ENCODE results near the gene POMGNT1.
"Not testable (repeated sequence)": the region's sequence is repeated elsewhere in the genome, so short reads cannot be mapped to it uniquely, and the experiment has no call there.

POMGNT1 gene

DNA sequence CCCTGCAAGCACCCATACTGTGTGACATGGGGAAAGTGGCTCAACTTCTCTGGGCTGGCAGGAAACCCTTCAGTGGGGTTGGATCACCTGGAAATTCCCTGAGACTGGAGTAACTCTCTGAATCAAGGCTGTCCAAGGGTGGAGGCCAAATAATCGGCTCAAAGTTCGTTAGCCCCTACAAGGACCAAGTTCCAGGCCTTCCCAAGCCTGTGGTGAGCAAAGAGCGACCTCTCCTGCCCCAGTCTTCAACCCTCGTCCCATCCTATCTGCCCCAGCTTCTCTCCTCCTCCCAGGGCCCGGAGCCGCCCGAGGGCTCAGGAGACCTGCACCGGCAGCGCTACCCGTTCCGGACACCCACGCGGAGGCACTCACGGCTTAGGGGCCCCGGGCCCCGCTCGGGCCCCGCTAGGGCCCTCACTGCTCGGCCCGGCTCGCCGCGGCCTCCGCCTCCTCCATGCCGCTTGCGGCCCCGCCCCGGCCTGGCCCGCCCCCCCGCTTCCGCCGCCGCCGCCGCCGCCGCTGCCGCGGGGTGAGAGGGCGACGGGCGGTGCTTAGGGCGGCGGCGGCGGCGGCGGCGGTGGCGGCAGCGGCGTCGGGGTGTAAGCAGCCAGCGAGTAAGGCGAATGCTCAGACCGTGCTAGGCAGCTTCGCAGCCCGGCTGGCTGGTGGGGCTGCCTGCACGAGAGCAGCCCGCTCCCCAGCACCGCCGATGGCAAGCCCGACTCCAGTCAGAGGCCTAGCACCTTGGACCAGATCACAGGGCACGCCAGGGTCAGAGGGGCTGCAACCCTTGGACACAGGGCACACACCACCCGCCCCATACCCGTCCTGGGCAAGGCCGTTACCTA, at the start of gene POMGNT1:
POMGNT1 (minus strand) TSS at position 471 of the 848 bp plus-strand sequence. CDS start 613 bp downstream, outside the sequence.
- DNase-seq = peak; percentile 52

DNA sequence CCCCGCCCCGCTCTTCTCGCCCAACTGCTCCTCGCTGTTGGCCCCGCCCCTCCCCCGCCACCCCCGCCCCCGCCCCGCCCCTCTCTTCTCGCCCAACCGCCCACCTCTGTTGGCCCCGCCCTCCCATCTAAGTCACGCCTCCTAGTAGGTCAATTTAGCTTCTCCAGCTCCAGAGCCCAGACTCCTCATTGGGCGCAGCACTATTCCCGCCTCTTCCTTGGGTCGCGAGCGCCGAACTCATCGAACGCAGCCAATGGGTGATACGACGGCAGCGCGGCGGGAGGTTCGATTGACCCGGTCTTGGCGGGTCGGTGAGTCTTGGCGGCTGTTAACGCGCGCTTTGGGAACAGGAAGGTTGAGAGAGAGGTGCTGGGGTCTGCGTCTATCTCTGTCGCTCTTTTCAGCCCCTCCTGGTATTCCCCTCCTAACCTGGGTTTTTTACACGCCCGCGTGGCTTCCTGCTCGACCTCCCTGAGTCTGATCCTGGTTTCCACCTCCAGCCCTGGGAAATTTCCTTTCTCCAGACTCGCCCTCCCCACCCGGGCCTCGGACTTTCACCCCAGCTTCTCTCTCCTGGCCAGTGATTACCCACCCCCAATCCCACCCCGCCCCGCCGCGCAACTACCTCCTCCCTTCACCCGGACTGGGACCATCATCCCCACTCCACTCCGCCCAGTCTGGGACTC, 49.3 kb upstream of the POMGNT1 start, which contains the start of gene RAD54L:
RAD54L (plus strand) TSS at position 328 of the 686 bp plus-strand sequence. CDS start 643 bp downstream, outside the sequence.
- DNase-seq = peak; percentile 100

DNA sequence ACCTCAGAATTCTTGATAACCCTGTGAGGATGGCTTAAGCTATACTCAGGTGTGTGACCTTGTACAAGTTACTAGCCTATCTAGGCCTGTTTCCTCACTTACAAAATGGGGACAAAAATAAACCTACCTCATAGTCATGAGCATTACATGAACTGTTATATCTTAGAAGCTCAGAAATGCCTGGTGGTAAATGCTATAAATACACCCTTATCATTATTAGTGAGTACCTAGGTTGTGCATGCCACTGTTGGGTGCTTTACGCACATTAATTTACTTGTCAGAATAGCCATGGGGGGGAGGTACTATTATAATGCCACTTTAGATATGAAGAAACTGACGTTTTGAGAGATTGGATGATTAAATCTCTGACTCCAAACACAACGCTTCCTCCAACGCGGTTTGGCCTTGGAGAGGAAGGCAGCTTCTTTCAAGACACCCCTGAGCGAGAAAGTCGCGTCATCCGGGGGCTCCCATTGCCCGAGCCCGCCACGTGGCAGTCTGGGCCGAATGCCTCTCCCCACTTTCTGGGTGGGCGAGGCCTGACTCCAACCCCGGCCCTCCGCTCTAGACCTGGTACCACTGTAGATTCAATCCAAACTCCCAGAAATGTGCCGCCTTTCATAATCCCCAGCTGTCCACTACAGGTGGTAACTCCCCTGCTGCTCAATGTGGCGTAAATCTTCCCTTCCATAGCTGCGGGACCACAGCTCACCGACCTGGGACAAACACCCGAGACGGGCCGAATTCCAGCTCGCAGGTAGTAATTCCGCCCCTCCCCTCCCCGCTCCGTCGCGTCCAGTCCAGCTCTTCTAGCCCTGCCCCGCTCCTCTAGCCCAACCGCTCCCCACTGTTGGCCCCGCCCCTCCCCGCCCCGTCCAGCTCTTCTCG, 48.6 kb upstream of the POMGNT1 start:
- peak; percentile 63 for DNase-seq

DNA sequence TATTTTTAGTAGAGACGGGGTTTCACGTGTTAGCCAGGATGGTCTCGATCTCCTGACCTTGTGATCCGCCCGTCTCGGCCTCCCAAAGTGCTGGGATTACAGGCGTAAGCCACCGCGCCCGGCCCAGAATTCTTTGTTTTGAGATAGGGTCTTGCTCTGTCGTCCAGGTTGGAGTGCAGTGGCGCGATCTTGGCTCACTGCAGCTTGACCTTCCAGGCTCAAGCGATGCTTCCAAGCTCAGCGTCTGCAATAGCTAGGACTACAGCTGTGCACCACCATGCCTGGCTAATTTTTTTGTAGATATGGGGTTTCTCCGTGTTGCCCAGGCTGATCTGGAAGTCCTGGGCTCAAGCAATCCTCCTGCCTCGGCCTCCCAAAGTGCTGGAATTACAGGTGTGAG, 47.9 kb upstream of the POMGNT1 start:
- DNase-seq = not testable (repeated sequence)

DNA sequence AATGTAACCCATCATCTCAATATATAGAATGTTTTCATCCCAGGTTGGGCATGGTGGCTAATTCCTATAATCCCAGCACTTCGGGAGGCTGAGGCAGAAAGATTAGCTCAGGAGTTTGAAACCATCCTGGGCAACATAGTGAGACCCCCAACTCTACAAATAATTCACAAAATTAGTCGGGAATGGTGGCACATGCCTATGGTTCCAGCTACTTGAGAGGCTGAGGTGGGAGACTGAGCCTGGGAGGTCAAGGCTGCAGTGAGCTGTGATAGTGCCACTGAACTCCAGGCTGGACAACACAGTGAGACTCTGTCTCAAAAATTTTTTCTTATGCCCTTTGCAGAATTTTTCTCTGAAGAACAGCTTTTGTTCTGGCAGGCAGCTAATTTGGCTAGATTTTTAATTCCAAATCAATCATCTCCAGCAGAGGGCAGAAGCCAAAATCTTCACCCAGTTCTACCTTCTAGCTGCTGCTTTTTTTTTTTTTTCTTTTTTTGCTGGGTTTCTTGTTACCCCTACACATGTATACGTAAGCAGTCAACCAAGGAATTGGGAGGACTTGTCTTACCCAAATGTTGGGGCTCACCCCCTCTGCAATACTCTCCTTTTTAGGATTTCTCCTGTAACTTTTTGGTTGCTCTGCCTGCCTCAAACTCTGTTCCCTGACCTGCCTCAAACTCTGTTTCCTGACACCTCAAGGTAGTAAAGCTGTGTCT, 46.6 kb upstream of the POMGNT1 start:
- DNase-seq = peak; percentile 33

DNA sequence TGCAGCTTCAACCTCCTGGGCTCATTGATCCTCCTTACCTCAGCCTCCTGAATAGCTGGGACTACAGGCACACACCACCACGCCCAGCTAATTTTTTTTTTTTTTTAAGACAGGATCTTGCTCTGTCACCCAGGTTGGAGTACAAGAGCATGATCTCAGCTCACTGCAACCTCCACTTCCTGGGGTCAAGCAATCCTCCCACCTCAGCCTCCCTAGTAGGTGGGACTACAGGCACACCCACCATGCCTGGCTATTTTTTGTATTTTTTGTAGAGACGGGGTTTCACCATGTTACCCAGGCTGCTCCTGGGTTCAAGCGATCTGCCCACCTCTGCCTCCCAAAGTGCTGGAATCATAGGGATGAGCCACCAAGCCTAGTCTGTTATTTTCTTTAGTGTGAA, 45.6 kb upstream of the POMGNT1 start:
- DNase-seq = not testable (repeated sequence)

DNA sequence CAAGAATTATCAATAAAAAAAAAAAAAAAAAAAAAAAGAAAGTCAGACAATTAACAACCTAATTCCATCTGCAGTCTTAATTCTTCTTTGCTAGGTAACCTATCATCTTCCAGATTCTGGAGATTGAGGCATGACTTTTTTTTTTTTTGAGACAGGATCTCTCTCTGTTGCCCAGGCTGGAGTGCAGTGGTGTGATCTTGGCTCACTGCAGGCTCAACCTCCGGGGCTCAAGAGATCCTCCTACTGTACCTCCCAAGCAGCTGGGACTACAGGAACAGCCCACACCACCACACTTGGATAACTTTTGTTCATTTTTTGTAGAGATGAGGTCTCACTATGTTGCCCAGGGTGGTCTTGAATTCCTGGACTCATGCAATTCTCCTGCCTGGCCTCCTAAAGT, 44.7 kb upstream of the POMGNT1 start:
- DNase-seq = no peak

DNA sequence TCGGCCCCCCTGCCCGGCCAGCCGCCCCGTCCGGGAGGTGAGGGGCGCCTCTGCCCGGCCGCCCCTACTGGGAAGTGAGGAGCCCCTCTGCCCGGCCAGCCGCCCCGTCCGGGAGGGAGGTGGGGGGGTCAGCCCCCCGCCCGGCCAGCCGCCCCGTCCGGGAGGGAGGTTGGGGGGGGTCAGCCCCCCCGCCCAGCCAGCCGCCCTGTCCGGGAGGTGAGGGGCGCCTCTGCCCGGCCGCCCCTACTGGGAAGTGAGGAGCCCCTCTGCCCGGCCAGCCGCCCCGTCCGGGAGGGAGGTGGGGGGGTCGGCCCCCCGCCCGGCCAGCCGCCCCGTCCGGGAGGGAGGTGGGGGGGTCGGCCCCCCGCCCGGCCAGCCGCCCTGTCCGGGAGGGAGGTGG, 43.5 kb upstream of the POMGNT1 start:
- not testable (repeated sequence) for DNase-seq

DNA sequence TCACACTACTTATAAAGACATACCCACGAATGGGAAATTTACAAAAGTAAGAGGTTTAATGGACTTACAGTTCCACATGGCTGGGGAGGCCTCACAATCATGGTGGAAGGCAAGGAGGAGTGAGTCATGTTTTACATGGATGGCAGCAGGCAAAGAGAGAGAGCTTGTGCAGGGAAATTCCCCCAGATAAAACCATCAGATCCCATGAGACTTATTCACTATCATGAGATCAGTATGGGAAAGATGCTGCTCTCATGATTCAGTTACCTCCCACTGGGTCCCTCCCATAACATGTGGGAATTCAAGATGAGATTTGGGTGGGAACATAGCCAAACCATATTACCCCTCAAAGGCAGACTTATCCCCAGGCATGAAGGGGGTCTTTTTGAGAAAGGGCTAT, 40.6 kb upstream of the POMGNT1 start:
- DNase-seq = not testable (repeated sequence)

DNA sequence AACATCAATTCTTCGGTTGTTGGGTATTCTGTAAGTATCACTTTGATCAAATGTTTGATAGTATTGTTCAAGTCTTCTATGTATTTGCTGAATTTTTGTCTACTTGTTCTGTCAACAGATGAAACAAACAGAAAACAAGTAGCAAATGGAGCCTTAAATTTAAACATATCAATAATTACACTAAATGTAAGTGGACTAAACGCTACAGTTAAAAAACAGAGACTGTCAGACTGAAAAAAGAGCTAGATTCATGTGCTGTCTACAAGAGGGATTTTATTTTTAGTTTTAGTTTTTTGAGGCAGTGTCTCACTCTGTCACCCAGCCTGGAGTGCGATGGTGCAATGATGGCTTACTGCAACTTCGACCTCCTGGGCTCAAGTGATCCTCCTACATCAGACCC, 38.6 kb upstream of the POMGNT1 start:
- DNase-seq = no peak

DNA sequence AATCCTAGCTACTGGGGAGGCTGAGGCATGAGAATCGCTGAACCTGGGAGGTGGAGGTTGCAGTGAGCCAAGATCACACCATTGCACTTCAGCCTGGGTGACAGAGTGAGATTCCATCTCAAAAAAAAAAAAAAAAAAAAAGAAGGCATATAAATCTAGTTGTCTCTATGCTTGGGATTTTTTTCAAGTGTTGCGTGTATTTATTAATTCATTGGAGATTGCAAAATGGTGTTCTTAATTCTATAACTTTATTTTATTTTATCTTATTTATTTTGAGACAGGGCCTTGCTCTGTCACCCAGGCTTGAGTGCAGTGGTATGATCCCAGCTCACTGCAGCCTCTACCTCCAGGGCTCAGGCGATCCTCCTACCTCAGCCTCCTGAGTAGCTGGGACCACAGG, 33.0 kb upstream of the POMGNT1 start:
- not testable (repeated sequence) for DNase-seq

DNA sequence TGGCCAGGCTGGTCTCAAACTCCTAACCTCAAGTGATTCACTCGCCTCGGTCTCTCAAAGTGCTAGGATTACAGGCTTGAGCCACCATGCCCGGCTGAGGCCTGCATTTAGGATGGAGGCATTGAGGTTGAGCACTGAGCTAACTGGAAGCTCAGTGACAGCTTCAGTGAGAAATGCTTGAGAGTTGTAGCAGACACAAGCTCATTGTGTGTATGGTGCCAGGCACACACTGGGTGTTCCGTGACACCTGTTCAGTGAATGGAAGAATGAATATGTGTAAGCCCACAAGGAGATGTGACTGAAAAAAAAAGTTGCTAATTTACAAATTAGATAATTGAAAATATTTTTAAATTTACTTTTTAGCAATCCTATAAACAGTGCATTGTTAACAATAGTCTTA, 26.7 kb upstream of the POMGNT1 start:
- DNase-seq = no peak

DNA sequence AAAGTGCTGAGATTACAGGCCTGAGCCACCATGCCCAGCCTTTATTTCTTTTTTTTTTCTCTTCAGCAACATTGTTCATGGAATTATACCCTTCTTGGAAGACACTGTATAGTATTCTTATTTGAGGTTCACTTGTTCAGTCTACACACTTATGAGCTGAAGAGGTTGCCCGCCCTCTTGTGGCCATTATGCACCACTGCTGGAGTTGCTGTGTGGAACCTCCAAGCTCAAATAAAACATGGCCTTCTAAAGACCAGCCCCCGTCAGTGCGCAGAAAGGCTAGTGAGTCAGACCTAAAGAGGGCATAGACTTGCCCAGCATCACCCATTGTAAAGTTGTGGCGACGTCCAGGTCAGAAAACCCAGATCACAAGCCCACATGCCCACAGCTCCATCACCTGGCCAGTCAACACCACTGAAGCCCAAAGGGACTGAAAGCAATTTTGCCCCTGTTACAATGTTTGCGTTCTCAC, 25.3 kb upstream of the POMGNT1 start:
- peak; percentile 76 for DNase-seq

DNA sequence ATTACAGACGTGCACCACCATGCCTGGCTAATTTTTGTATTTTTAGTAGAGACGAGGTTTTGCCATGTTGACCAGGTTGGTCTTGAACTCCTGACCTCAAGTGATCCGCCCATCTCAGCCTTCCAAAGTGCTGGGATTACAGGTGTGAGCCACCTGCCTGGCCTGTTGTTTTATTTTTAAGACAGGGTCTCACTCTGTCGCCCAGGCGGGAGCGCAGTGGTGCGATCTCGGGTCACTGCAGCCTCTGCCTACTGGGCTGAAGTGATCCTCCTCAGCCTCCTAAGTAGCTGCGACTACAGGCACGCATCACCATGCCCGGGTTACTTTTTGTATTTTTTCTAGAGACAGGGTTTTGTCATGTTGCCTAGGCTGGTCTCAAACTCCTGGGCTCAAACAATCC, 24.8 kb upstream of the POMGNT1 start:
- not testable (repeated sequence) for DNase-seq

DNA sequence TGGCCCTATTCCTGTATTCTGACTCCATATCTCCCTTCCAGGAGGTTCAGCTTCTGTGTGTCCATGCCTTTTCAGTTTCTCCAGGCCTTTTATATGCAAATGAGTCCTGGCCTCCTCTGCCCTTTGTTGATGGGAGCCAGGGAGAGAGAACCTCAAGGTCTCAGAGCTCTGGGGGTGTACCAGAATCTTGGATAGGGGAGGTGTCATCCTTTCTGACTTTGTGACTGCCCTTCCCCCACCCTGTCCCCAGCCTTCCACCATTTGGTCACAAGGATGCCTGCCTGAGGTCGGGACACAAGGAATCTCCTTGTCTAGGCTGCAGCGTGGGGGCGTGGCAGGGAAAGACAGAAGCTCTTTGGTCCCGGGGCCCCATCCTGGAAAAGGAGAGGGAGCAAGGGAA, 23.5 kb upstream of the POMGNT1 start:
- no peak for DNase-seq

DNA sequence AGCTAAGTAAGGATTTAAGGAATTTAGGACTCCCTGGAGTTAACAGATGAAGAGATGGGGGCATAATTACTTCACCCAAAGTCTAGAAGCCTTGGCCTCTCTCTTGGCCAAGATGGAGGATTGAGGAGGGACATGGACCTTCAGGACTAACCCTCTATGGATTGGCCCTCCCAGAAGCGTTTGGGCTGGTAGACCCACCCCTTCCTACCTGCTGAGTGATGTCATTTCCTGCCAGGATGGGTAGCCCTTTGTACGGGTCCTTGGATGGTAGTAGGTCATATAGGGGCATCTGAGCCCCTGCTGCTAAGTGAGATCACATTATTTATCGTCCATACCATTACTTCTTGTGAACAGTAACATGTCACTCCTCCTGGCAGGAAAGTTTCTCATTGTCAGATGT, 22.6 kb upstream of the POMGNT1 start:
- no peak for DNase-seq

DNA sequence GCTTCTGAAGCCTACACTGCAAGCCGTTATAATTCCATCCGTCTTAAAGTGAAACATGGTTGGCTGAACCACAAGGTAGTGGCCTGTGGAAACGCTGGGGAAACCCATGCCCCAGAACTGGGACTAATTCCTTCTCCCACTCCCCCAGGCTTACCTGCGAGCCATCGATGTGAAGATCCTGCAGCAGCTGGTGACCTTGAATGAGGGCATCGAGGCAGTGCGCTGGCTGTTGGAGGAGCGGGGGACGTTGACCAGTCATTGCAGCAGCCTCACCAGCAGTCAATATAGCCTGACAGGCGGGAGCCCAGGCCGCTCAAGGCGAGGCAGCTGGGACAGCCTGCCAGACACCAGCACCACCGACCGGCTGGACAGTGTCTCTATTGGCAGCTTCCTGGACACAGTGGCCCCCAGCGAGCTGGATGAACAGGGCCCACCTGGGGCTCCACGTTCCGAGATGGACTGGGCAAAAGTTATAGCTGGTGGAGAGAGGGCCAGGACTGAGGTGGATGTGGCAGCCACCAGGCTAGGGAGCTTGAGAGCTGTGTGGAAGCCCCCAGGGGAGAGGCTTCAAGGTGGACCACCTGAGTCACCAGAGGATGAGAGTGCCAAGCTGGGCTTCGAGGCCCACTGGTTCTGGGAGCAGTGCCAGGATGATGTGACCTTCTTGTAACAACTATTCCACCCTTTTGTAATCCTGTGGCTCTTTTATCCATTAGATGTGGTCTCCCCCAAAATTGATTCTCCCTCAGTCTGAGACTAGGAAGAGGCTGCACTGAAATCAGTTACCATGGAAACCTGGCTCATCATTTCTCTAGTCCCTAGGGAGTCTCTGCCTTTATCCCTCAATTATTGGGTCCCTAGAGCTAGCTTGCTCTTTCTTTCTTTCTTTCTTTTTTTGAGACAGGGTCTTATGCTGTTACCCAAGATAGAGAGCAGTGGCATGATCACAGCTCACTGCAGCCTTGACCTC, 21.6 kb upstream of the POMGNT1 start:
- DNase-seq = no peak

DNA sequence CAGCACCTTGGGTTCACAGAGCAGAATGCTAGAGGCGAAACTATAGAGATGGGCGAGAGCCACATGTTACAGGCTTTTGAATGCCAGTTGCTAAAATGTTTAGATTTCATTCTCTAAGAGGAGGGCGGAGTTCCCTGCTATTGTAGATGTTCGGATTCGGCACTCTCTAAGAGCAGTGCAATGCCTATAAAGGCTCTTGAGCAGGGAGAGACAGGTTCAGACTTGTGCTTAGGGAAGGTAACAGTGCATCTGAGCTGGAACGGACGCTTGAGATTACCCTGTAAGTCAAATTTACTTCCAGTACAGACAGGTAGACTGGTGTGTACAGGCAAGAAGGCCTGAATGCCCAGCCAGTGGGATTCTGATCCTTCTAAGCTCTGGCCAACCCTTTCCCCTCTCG, 20.2 kb upstream of the POMGNT1 start:
- peak; percentile 12 for DNase-seq

DNA sequence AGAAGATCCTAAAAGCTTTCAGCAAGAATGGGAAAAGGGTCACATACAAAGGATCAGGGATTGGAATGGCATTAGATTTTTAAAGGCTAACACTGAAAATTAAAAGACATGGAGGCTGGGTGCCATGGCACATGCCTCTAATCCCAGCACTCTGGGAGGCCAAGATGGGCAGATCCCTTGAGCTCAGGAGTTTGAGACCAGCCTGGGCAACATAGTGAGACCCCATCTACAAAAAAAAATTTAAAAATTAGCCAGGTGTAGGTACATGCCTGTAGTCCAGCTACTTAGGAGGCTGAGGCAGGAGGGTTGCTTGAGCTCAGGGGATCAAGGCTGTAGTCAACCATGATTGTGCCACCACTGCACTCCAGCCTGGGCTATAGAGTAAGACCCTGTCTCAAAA, 17.3 kb upstream of the POMGNT1 start:
- no peak for DNase-seq

DNA sequence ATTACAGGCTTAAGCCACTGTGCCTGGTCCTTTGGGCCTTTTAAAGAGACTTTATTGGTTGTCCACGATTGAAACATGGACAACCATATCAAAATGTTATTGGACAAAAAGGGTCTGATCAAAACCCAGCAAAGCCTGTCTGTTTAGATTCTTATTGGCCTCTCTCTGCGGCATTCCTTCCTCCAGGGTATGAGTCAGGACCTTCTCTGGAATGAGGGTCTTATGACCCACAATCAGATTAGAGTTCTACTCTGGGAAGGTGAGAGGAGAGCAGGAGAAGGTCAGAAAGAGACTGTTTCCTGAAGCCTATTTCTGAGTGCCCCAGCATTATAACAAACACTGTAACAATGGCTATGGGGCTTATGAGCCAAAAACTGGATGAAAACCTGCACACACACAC, 12.8 kb upstream of the POMGNT1 start:
- no peak for DNase-seq

DNA sequence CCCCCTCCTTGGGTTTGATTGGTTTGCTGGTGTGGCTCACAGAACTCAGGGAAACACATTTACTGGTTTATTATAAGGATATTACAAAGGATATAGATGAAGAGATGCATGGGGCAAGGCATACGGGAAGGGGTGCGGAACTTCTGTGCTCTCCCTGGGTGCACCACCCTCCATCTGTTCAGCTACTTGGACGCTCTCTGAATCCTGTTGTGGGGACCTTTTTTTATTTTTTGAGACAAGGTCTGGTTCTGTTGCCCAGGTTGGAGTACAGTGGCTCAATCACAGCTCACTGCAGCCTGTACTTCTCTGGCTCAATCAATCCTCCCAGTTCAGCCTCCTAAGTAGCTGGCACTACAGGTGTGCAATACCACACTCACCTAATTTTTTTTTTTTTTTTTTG, 12.3 kb upstream of the POMGNT1 start:
- DNase-seq = no peak
